Measurements from ENCODE around the gene BCKDHA.
"Not testable (repeated sequence)": the region's sequence is repeated elsewhere in the genome, so short reads cannot be mapped to it uniquely, and the experiment has no call there.

Gene BCKDHA

GRCh38 chr19:41431426-41432386 lies 34.1 kb downstream of the BCKDHA start:
- DNase-seq (ENCODE audit: insufficient read length, low spot score), result no peak
- FAIRE-seq, result no peak
- TF ChIP-seq POLR2A (IDR thresholded peaks at IDR 0.05; ENCODE audit: low read depth, low read length), result no peak

DNA sequence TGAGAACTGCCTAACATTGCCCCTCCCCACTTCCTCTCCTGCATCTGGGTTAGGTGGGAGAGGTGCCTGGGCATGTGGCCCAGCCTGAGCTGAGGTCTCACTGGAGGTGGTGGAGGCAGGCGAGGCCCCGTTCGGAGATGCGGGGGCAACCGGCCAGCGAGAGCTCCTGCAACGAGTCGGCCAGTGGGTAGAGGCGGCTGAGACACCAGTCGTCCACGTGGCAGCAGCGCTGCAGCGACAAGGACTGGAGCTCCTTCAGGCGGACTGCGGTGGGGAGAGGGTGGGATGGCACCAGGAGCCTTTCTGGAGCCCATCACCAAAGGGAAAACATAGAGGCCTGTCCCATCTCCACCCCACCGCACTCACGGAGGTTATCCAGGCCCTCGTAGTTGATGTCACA lies 35.6 kb downstream of the BCKDHA start:
- no peak for TF ChIP-seq POLR2A (IDR thresholded peaks at IDR 0.05; ENCODE audit: low read depth, low read length)
- FAIRE-seq (no peak), DNase-seq (ENCODE audit: insufficient read length, low spot score) (no peak)

DNA sequence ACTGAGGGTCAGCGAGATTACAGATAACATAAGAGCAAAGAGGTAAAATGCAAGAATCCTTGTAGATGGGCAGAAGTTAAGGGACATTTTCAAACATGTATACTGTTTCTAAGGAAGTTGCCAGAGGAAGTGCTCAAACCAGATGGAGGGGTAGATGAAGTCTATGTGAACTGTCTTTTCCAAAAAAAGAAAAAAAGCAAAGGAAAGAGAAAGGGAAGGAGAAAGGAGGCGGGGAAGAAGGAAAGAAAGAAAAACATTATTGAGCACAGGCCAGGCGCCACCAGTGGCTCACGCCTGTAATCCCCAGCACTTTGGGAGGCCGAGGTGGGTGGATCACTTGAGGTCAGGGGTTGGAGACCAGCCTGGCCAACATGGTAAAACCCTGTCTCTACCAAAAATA lies 36.8 kb downstream of the BCKDHA start:
- DNase-seq (ENCODE audit: insufficient read length, low spot score), result no peak
- FAIRE-seq, result no peak

GRCh38 chr19:41435376-41435775 lies 37.8 kb downstream of the BCKDHA start:
- FAIRE-seq, result not testable (repeated sequence)

More for the DNA sequence above, 36.8 kb downstream of the BCKDHA start:
- no peak for TF ChIP-seq POLR2A (IDR thresholded peaks at IDR 0.05; ENCODE audit: low read depth, low read length)

GRCh38 chr19:41435936-41436673 lies 38.5 kb downstream of the BCKDHA start:
- FAIRE-seq, result no peak
- no peak for TF ChIP-seq POLR2A (IDR thresholded peaks at IDR 0.05; ENCODE audit: low read depth, low read length)
- no peak for DNase-seq (ENCODE audit: insufficient read length, low spot score)

More at GRCh38 chr19:41435376-41435775, 37.8 kb downstream of the BCKDHA start:
- not testable (repeated sequence) for DNase-seq (ENCODE audit: insufficient read length, low spot score)

GRCh38 chr19:41436674-41436951 lies 39.0 kb downstream of the BCKDHA start:
- TF ChIP-seq POLR2A (IDR thresholded peaks at IDR 0.05; ENCODE audit: low read depth, low read length), result no peak
- no peak for FAIRE-seq
- DNase-seq (ENCODE audit: insufficient read length, low spot score), result no peak

- no peak for DNase-seq (ENCODE audit: insufficient read length, low spot score)
- TF ChIP-seq POLR2A (IDR thresholded peaks at IDR 0.05; ENCODE audit: low read depth, low read length), result no peak
- FAIRE-seq, result no peak
These were observed 40.4 kb downstream of the BCKDHA start for GRCh38 chr19:41437944-41438574.

DNA sequence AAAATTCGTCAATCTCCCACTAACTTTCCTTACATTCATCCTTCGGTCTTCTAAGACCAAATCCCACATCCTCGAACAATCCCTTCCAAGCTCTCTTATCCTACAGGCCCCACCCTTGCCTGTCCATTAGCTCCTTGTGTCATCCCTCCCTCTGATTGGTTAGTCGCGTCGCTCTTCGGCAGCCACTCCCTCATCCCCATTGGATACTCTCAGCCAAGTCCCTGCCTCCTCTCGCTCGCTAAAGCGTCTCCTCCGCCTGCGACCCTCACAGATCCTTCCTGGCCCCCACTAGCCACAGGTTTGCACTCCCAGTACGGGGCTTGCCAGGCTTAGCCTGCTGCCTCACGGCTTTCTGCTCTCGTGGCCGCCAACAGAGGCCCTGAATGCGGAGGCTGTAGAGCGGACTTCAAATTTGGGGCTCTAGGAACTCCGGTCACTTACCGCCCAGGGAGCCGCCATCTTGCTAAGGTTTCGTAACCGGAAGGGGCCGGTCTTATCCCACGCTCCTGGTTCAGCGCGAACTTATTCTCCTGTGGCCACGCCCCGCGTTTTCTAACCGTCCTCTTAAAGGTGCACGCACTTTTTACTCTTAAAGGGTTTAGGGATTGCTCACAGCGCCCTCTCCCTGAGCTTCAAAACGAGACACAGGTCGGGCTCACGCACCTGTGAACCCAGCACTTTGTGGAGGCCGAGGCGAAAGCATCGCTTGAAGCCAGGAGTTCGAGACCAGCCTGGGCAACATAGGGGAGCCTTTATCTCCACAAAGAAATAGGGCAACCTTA lies 42.0 kb downstream of the BCKDHA start, which contains the start of gene DMAC2:
Gene DMAC2 (minus strand): TSS at position 472 of the 782 bp plus-strand sequence. CDS start 13 bp downstream, at position 459.
- FAIRE-seq, result peak; percentile 91
- peak; percentile 99 for DNase-seq (ENCODE audit: insufficient read length, low spot score)
- peak; percentile 52; the same call in 1 of the 2 replicates for TF ChIP-seq POLR2A (IDR thresholded peaks at IDR 0.05; ENCODE audit: low read depth, low read length)

- TF ChIP-seq POLR2A (IDR thresholded peaks at IDR 0.05; ENCODE audit: low read depth, low read length), result no peak
- DNase-seq (ENCODE audit: insufficient read length, low spot score) (no peak), FAIRE-seq (no peak)
These were observed 43.8 kb downstream of the BCKDHA start for GRCh38 chr19:41441321-41441945.

GRCh38 chr19:41442473-41443355 lies 45.1 kb downstream of the BCKDHA start, which contains the start of gene ERICH4:
TSS of gene ERICH4 (plus strand) at chr19:41443156. CDS start at chr19:41443170, 14 bp downstream.
- no peak for TF ChIP-seq POLR2A (IDR thresholded peaks at IDR 0.05; ENCODE audit: low read depth, low read length)
- FAIRE-seq, result no peak

GRCh38 chr19:41443813-41444455 lies 46.3 kb downstream of the BCKDHA start:
- no peak for FAIRE-seq
- no peak for DNase-seq (ENCODE audit: insufficient read length, low spot score)
- no peak for TF ChIP-seq POLR2A (IDR thresholded peaks at IDR 0.05; ENCODE audit: low read depth, low read length)

More at GRCh38 chr19:41442473-41443355, 45.1 kb downstream of the BCKDHA start, which contains the start of gene ERICH4:
- no peak for DNase-seq (ENCODE audit: insufficient read length, low spot score)
